ENCODE results near the gene FRMD1.

- no peak for TF ChIP-seq POLR2A (IDR thresholded peaks at IDR 0.05; ENCODE audit: low read depth, low read length)
- no peak for TF ChIP-seq POLR2AphosphoS5 (IDR thresholded peaks at IDR 0.05; ENCODE audit: low read depth, low read length)
Measured at GRCh38 chr6:168016721-168017525, 62.1 kb downstream of the FRMD1 start.
